ENCODE data around the gene HOMER2. TPM values are rescaled to one million over a fixed set of nuclear protein-coding genes. Genes with fewer than 3 reads are reported as not detected.

HOMER2 gene
- total and polyA plus RNA-seq, 4 donors, result 4.3 to 62.0 (median 23.6) TPM

DNA sequence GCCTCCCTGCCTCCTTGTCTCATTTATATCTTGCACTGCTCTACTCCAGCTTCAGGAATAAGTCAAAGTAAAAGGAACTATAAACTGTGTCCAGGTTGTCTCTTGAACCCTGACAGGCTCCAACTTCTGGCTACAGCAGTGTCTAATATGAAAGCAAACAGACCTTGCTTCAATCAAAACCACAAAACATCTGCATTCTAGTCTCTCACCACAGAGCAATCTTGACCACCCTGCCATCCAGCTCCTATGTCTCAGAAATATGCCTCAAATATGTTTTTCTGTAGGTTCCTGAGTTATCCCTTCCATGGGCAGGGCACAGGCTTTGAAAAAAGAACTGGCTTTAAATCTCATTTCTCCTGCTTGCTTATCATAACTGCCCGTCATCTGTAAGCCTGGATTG lies 20.5 kb upstream of the HOMER2 start:
- Histone ChIP-seq H3K9ac (ENCODE audit: low read depth in 1 of 2, low read length in 2 of 2) (no peak overlapping the region), H3K4me3 (ENCODE audit: low read depth in 1 of 3, low read length in 3 of 3) (no peak overlapping the region), H3K36me3 (ENCODE audit: control insufficient read depth in 4 of 4, insufficient read depth in 3 of 4, low read depth in 1 of 4, low read length in 3 of 4) (no peaks in the 10 kb centered on the region), H3K4me1 (ENCODE audit: control insufficient read depth in 4 of 4, insufficient read depth in 4 of 4, low read length in 3 of 4) (peaks cover 8 to 42% (median 34%) of the 10 kb centered on the region in 4 donors), H3K27me3 (ENCODE audit: control insufficient read depth in 4 of 4, insufficient read depth in 4 of 4, low read length in 3 of 4) (no peaks in the 10 kb centered on the region), H3K9me3 (ENCODE audit: control insufficient read depth in 4 of 4, low read length in 3 of 4) (no peaks in the 10 kb centered on the region), H3K27ac (ENCODE audit: low read depth in 1 of 2, low read length in 2 of 2) (no peak overlapping the region)
- WGBS, result 53% methylated on average over 1 of the region's 1 CpG
- TF ChIP-seq RAD21 (IDR thresholded peaks at IDR 0.05), result no peak
- TF ChIP-seq JUND (IDR thresholded peaks at IDR 0.05), result no peak
- TF ChIP-seq, protein P1, sequence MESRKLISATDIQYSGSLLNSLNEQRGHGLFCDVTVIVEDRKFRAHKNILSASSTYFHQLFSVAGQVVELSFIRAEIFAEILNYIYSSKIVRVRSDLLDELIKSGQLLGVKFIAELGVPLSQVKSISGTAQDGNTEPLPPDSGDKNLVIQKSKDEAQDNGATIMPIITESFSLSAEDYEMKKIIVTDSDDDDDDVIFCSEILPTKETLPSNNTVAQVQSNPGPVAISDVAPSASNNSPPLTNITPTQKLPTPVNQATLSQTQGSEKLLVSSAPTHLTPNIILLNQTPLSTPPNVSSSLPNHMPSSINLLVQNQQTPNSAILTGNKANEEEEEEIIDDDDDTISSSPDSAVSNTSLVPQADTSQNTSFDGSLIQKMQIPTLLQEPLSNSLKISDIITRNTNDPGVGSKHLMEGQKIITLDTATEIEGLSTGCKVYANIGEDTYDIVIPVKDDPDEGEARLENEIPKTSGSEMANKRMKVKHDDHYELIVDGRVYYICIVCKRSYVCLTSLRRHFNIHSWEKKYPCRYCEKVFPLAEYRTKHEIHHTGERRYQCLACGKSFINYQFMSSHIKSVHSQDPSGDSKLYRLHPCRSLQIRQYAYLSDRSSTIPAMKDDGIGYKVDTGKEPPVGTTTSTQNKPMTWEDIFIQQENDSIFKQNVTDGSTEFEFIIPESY (IDR thresholded peaks at IDR 0.05), result no peak
- TF ChIP-seq ATF3 (IDR thresholded peaks at IDR 0.05), result no peak
- no peak for TF ChIP-seq SP1 (IDR thresholded peaks at IDR 0.05)
- no peak for TF ChIP-seq FOXA2 (IDR thresholded peaks at IDR 0.05)
- no peak for TF ChIP-seq GABPA (IDR thresholded peaks at IDR 0.05 in 1 of 2, conservative IDR thresholded peaks at IDR 0.05 in 1 of 2)
- no peak for DNase-seq (ENCODE audit: low spot score)

- Histone ChIP-seq H3K4me3 (ENCODE audit: low read depth in 1 of 3, low read length in 3 of 3) (no peak overlapping the region), H3K36me3 (ENCODE audit: control insufficient read depth in 4 of 4, insufficient read depth in 3 of 4, low read depth in 1 of 4, low read length in 3 of 4) (no peaks in the 10 kb centered on the region), H3K27me3 (ENCODE audit: control insufficient read depth in 4 of 4, insufficient read depth in 4 of 4, low read length in 3 of 4) (no peaks in the 10 kb centered on the region), H3K4me1 (ENCODE audit: control insufficient read depth in 4 of 4, insufficient read depth in 4 of 4, low read length in 3 of 4) (peaks cover 8 to 42% (median 34%) of the 10 kb centered on the region in 4 donors), H3K27ac (ENCODE audit: low read depth in 1 of 2, low read length in 2 of 2) (peak overlapping the region; percentile 47 to 53), H3K9me3 (ENCODE audit: control insufficient read depth in 4 of 4, low read length in 3 of 4) (no peaks in the 10 kb centered on the region), H3K9ac (ENCODE audit: low read depth in 1 of 2, low read length in 2 of 2) (no peak overlapping the region)
- 35% methylated on average over 2 of the region's 2 CpGs for WGBS
- TF ChIP-seq RAD21 (IDR thresholded peaks at IDR 0.05) (peak in 1 of 2 donors; percentile 22), TAF1 (conservative IDR thresholded peaks at IDR 0.05) (peak; percentile 62), SP1 (IDR thresholded peaks at IDR 0.05) (peak; percentile 45), JUND (IDR thresholded peaks at IDR 0.05) (no peak), RXRA (IDR thresholded peaks at IDR 0.05) (peak in 1 of 2 donors; percentile 26), FOXA2 (IDR thresholded peaks at IDR 0.05) (no peak)
- TF ChIP-seq, protein P2, sequence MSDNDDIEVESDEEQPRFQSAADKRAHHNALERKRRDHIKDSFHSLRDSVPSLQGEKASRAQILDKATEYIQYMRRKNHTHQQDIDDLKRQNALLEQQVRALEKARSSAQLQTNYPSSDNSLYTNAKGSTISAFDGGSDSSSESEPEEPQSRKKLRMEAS (IDR thresholded peaks at IDR 0.05), result no peak
- no peak for DNase-seq (ENCODE audit: low spot score)
These were observed 18.9 kb upstream of the HOMER2 start for GRCh38 chr15:82971218-82971984.

- Histone ChIP-seq H3K9me3 (ENCODE audit: control insufficient read depth in 4 of 4, low read length in 3 of 4) (no peaks in the 10 kb centered on the region), H3K27me3 (ENCODE audit: control insufficient read depth in 4 of 4, insufficient read depth in 4 of 4, low read length in 3 of 4) (no peaks in the 10 kb centered on the region), H3K4me1 (ENCODE audit: control insufficient read depth in 4 of 4, insufficient read depth in 4 of 4, low read length in 3 of 4) (peaks cover 8 to 42% (median 34%) of the 10 kb centered on the region in 4 donors), H3K9ac (ENCODE audit: low read depth in 1 of 2, low read length in 2 of 2) (no peak overlapping the region), H3K4me3 (ENCODE audit: low read depth in 1 of 3, low read length in 3 of 3) (no peak overlapping the region), H3K36me3 (ENCODE audit: control insufficient read depth in 4 of 4, insufficient read depth in 3 of 4, low read depth in 1 of 4, low read length in 3 of 4) (no peaks in the 10 kb centered on the region), H3K27ac (ENCODE audit: low read depth in 1 of 2, low read length in 2 of 2) (peak overlapping the region; percentile 47 to 53)
- DNase-seq (ENCODE audit: low spot score), result no peak
- WGBS, result 28% methylated on average over 1 of the region's 1 CpG
- TF ChIP-seq YY1 (IDR thresholded peaks at IDR 0.05), result peak; percentile 87
- TF ChIP-seq, protein P2 (IDR thresholded peaks at IDR 0.05), result peak; percentile 57
- TF ChIP-seq SP1 (IDR thresholded peaks at IDR 0.05), result peak; percentile 78
- TF ChIP-seq FOXA1 (IDR thresholded peaks at IDR 0.05), result peak; percentile 77
- TF ChIP-seq FOXA2 (IDR thresholded peaks at IDR 0.05), result peak; percentile 83
- TF ChIP-seq, protein P1 (IDR thresholded peaks at IDR 0.05), result peak; percentile 79
- TF ChIP-seq RAD21 (IDR thresholded peaks at IDR 0.05), result peak; percentile 53 to 61
- TF ChIP-seq, protein P3, sequence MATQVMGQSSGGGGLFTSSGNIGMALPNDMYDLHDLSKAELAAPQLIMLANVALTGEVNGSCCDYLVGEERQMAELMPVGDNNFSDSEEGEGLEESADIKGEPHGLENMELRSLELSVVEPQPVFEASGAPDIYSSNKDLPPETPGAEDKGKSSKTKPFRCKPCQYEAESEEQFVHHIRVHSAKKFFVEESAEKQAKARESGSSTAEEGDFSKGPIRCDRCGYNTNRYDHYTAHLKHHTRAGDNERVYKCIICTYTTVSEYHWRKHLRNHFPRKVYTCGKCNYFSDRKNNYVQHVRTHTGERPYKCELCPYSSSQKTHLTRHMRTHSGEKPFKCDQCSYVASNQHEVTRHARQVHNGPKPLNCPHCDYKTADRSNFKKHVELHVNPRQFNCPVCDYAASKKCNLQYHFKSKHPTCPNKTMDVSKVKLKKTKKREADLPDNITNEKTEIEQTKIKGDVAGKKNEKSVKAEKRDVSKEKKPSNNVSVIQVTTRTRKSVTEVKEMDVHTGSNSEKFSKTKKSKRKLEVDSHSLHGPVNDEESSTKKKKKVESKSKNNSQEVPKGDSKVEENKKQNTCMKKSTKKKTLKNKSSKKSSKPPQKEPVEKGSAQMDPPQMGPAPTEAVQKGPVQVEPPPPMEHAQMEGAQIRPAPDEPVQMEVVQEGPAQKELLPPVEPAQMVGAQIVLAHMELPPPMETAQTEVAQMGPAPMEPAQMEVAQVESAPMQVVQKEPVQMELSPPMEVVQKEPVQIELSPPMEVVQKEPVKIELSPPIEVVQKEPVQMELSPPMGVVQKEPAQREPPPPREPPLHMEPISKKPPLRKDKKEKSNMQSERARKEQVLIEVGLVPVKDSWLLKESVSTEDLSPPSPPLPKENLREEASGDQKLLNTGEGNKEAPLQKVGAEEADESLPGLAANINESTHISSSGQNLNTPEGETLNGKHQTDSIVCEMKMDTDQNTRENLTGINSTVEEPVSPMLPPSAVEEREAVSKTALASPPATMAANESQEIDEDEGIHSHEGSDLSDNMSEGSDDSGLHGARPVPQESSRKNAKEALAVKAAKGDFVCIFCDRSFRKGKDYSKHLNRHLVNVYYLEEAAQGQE (IDR thresholded peaks at IDR 0.05), result peak; percentile 44
- peak in 1 of 2 donors; percentile 27 for TF ChIP-seq EGR1 (IDR thresholded peaks at IDR 0.05; ENCODE audit: low read depth in 2 of 2)
- peak; percentile 91 to 94 for TF ChIP-seq RXRA (IDR thresholded peaks at IDR 0.05)
- peak in 1 of 2 donors; percentile 56 for TF ChIP-seq GABPA (IDR thresholded peaks at IDR 0.05 in 1 of 2, conservative IDR thresholded peaks at IDR 0.05 in 1 of 2)
- peak; percentile 93 to 94 for TF ChIP-seq HNF4A (conservative IDR thresholded peaks at IDR 0.05)
- TF ChIP-seq NR2F2 (IDR thresholded peaks at IDR 0.05), result peak; percentile 86
These were observed 18.2 kb upstream of the HOMER2 start for GRCh38 chr15:82970696-82971095.
